ENCODE data around the gene ACSF3. TPM values are rescaled to one million over a fixed set of nuclear protein-coding genes. Genes with fewer than 3 reads are reported as not detected.

The ACSF3 gene
- total and polyA plus RNA-seq, 2 donors = 47.2 to 97.2 TPM

DNA sequence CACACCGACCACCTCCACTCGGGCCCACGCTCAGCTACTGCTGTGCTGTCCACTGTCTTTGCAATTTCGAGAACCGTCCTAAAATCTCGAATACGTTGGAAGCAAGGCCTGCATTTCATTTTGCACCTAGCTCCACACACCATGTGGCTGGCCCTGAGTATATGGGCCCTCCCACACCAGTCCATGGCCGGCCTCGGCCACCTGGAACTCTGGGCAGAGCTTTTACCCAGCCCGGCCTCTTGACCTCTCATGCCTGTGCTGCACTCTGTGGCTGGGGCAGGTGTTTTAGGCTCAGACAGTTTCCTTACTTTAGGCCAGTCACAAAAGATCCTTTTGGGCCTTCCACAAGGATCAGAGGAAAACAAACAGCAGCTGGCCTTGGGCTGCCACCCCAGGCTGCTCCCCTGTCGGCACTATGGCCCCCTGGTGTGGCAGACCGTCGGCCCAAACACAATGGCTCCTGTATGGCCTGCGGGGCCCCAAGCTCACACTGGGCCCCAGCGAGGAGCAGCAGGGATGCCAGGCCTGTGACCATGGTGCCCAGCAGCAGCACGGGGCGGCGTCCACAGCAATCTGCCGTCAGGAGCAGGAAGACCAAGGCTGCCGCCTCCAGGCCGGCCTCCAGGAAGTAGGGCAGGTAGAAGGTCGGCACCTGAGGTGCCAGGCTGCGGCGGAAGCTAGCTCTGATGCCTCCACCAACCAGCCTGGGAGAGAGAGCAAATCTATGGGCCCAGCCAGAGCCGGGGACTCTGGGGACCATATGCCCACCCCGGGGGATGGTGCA lies 104.2 kb downstream of the ACSF3 start:
- 96% methylated on average over 26 of the region's 26 CpGs for WGBS
- peaks cover 51 to 82% of the 10 kb centered on the region in 2 donors for H3K27me3 ChIP-seq (ENCODE audit: control insufficient read depth in 2 of 2, insufficient read depth in 1 of 2, low read length in 1 of 2)
- H3K36me3 ChIP-seq (ENCODE audit: control insufficient read depth in 2 of 2, insufficient read depth in 2 of 2, low read length in 1 of 2) = no peaks in the 10 kb centered on the region
- H3K4me1 ChIP-seq (ENCODE audit: control insufficient read depth in 2 of 2, insufficient read depth in 2 of 2, low read length in 2 of 2) = peaks cover 0 to 7% of the 10 kb centered on the region in 2 donors
- no peak overlapping the region for H3K4me3 ChIP-seq (ENCODE audit: low read length in 2 of 2)
- no peak overlapping the region for H3K27ac ChIP-seq (ENCODE audit: low read depth in 1 of 2, low read length in 1 of 2)
- peaks cover 0 to 4% of the 10 kb centered on the region in 2 donors for H3K9me3 ChIP-seq (ENCODE audit: control insufficient read depth in 2 of 2, insufficient read depth in 1 of 2, low read length in 1 of 2)
- no peak for DNase-seq (ENCODE audit: low read depth in 6 of 9, low spot score in 9 of 9)

DNA sequence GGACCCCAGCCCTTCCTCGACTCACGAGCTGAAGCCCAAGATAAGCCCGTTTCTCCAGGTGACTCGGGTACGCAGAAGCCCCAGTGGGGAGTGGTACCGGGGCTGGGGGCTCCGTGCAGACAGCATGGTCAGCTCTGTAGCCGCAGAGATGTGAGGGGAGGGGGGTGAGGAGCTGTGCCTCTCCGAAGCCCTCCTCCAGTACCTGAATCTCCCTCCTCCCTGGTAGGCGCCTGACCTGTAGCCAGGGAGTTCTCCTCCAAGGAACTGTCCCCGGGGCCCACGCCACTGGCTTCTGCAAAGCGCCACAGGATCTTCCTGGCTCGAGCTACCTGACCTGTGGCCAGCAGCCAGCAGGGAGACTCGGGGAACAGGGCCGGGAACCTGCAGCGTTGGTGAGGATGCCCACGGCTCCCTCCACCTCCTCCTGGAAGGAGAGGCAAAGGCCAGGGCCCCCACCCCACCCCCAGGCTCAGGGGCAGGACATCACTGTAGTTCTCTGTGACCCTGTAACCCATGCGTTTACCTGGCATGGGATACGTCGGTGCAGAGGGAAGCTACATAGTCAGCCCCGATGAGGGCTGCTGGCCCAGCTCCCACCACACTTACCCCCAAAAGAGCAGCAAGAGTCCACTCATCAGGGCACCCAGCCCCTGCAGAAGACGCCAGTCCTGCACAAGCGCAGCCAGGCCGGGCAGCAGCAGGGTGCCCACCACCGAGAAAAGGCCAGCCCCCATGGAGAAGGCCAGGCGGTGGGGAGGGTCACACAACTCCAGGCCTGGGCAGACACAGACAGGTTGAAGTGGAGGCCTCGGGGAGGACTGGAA lies 105.0 kb downstream of the ACSF3 start:
- peaks cover 52 to 85% of the 10 kb centered on the region in 2 donors for H3K27me3 ChIP-seq (ENCODE audit: control insufficient read depth in 2 of 2, insufficient read depth in 1 of 2, low read length in 1 of 2)
- peaks cover 0 to 7% of the 10 kb centered on the region in 2 donors for H3K4me1 ChIP-seq (ENCODE audit: control insufficient read depth in 2 of 2, insufficient read depth in 2 of 2, low read length in 2 of 2)
- no peak for DNase-seq (ENCODE audit: low read depth in 6 of 9, low spot score in 9 of 9)
- H3K4me3 ChIP-seq (ENCODE audit: low read length in 2 of 2) = no peak overlapping the region
- H3K9me3 ChIP-seq (ENCODE audit: control insufficient read depth in 2 of 2, insufficient read depth in 1 of 2, low read length in 1 of 2) = peaks cover 0 to 4% of the 10 kb centered on the region in 2 donors
- H3K27ac ChIP-seq (ENCODE audit: low read depth in 1 of 2, low read length in 1 of 2) = no peak overlapping the region
- 95% methylated on average over 28 of the region's 28 CpGs for WGBS
- no peaks in the 10 kb centered on the region for H3K36me3 ChIP-seq (ENCODE audit: control insufficient read depth in 2 of 2, insufficient read depth in 2 of 2, low read length in 1 of 2)

DNA sequence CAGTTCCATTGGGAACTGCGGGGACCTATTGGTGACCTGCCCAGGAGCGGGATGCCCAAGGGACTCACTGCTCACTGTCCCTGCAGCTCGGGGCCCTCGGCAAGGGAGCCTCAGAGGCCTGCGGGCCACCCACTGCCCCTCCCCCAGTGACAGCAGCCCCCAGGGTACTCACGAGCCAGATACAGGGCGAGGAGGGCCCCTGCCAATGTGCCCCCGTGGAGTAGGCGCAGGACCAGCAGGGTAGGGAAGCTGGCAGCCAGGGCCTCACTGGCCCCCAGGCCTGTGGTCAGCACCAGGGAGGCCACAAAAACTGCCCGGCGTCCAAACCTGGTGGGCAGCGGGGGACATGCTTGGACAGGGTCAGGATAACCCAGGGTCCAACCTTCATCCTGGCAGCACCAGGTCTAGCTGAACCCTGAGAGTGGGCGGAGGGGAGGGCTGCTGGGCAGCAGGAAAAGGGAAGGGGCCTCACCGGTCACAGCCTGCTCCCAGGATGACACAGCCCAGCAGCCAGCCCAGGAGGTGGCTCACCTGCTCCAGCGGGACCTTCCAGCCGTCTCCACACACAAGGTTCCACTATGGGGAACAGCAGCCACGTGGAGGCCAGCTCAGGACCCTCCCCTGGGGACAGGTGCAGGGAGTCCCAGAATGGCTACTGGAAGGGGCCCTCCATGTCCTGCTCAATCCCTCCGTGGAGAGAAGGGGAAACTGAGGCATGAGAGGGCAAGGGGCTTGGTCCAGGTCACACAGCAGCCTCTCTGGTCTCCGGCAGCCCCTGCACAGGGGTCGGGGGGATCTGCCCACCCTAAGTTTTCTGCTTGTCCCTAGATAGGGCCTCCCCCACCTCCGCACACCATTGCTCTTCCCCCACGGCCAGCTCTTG lies 105.8 kb downstream of the ACSF3 start:
- no peak overlapping the region for H3K4me3 ChIP-seq (ENCODE audit: low read length in 2 of 2)
- H3K9me3 ChIP-seq (ENCODE audit: control insufficient read depth in 2 of 2, insufficient read depth in 1 of 2, low read length in 1 of 2) = peaks cover 0 to 4% of the 10 kb centered on the region in 2 donors
- peaks cover 0 to 7% of the 10 kb centered on the region in 2 donors for H3K4me1 ChIP-seq (ENCODE audit: control insufficient read depth in 2 of 2, insufficient read depth in 2 of 2, low read length in 2 of 2)
- H3K36me3 ChIP-seq (ENCODE audit: control insufficient read depth in 2 of 2, insufficient read depth in 2 of 2, low read length in 1 of 2) = no peaks in the 10 kb centered on the region
- 93% methylated on average over 22 of the region's 22 CpGs for WGBS
- peaks cover 54 to 85% of the 10 kb centered on the region in 2 donors for H3K27me3 ChIP-seq (ENCODE audit: control insufficient read depth in 2 of 2, insufficient read depth in 1 of 2, low read length in 1 of 2)
- no peak overlapping the region for H3K27ac ChIP-seq (ENCODE audit: low read depth in 1 of 2, low read length in 1 of 2)
- no peak for DNase-seq (ENCODE audit: low read depth in 6 of 9, low spot score in 9 of 9)

DNA sequence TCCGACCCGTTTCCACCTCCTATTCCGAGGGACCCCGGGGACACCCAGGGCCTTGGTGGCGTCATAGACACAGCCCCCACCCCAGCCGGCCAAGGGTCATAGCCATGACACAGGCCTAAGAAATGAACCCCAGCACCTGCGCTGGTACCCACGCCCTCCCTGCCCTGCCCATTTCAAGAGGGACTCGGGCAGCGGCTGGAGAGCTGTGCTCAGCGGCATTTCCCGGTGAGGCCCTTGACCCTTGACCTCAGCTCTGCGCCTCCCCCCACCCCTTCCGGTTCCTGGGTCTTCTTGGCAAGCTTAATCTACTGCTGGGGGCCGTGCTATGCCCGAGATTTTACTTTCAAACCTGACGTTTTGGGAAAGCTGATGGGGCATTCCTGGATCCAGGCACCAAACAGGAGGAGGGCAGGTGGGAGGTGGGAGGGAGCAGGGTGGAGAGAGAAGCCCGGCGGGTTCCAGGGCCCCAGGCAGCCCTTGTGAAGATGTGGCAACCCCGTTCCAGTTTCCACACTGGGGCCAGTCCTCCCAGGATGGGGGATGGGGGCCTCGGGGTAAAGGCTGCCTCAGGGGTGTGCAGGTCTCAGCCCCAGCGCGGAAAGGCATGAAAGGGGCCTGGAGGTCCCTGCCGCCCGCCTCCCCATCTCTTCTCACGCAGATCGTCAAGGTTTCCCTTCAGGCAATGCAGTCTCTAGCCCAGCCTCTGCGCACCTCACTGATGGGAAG lies 106.6 kb downstream of the ACSF3 start, which contains the start of gene SLC22A31:
SLC22A31 (minus strand) TSS at position 414 of the 726 bp plus-strand sequence; CDS start at position 378, 36 bp downstream.
- DNase-seq (ENCODE audit: low read depth in 6 of 9, low spot score in 9 of 9) = no peak

DNA sequence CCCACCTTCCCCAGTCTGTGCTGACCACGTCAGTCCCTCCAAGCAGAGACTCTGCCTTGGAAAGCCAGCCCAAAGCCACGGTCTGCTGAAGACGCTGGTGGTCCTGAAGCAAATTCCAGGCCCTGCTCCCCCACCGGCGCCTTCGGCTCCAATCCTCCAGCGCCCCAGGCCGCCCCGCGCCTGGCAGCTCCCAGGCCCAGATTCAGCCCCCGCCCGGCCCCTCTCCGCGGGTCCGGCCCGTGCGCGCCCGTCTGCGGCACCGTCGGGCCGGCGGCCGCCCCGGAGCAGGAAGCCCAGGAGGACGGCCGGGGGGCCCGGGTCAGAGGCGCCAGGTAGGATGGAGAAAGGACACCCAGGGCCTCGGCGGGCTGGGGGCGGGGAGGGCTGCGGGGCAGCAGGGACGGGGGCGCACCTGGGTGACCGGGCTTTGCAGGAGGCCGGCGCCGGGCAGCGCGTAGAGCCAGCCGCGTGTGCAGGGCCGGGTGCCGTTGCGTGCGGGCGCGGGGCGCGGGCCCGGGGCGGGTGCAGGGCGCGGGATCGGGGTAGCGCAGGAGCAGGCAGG lies 107.3 kb downstream of the ACSF3 start:
- WGBS = 5% methylated on average over 58 of the region's 58 CpGs
- H3K27me3 ChIP-seq (ENCODE audit: control insufficient read depth in 2 of 2, insufficient read depth in 1 of 2, low read length in 1 of 2) = peaks cover 54 to 80% of the 10 kb centered on the region in 2 donors
- H3K36me3 ChIP-seq (ENCODE audit: control insufficient read depth in 2 of 2, insufficient read depth in 2 of 2, low read length in 1 of 2) = no peaks in the 10 kb centered on the region
- H3K4me1 ChIP-seq (ENCODE audit: control insufficient read depth in 2 of 2, insufficient read depth in 2 of 2, low read length in 2 of 2) = peaks cover 0 to 7% of the 10 kb centered on the region in 2 donors
- peak overlapping the region in 1 of 2 donors; percentile 31 for H3K4me3 ChIP-seq (ENCODE audit: low read length in 2 of 2)
- H3K27ac ChIP-seq (ENCODE audit: low read depth in 1 of 2, low read length in 1 of 2) = no peak overlapping the region
- no peak for DNase-seq (ENCODE audit: low read depth in 6 of 9, low spot score in 9 of 9)
- peaks cover 0 to 4% of the 10 kb centered on the region in 2 donors for H3K9me3 ChIP-seq (ENCODE audit: control insufficient read depth in 2 of 2, insufficient read depth in 1 of 2, low read length in 1 of 2)

More for the DNA sequence above, 106.6 kb downstream of the ACSF3 start, which contains the start of gene SLC22A31:
- Histone ChIP-seq H3K36me3 (ENCODE audit: control insufficient read depth in 2 of 2, insufficient read depth in 2 of 2, low read length in 1 of 2) (no peaks in the 10 kb centered on the region), H3K27me3 (ENCODE audit: control insufficient read depth in 2 of 2, insufficient read depth in 1 of 2, low read length in 1 of 2) (peaks cover 54 to 85% of the 10 kb centered on the region in 2 donors), H3K9me3 (ENCODE audit: control insufficient read depth in 2 of 2, insufficient read depth in 1 of 2, low read length in 1 of 2) (peaks cover 0 to 4% of the 10 kb centered on the region in 2 donors), H3K4me1 (ENCODE audit: control insufficient read depth in 2 of 2, insufficient read depth in 2 of 2, low read length in 2 of 2) (peaks cover 0 to 7% of the 10 kb centered on the region in 2 donors), H3K27ac (ENCODE audit: low read depth in 1 of 2, low read length in 1 of 2) (no peak within 1 kb of the TSS), H3K4me3 (ENCODE audit: low read length in 2 of 2) (peak within 1 kb of the TSS in 1 of 2 donors; percentile 31)
- 34% methylated on average over 28 of the region's 28 CpGs for WGBS

DNA sequence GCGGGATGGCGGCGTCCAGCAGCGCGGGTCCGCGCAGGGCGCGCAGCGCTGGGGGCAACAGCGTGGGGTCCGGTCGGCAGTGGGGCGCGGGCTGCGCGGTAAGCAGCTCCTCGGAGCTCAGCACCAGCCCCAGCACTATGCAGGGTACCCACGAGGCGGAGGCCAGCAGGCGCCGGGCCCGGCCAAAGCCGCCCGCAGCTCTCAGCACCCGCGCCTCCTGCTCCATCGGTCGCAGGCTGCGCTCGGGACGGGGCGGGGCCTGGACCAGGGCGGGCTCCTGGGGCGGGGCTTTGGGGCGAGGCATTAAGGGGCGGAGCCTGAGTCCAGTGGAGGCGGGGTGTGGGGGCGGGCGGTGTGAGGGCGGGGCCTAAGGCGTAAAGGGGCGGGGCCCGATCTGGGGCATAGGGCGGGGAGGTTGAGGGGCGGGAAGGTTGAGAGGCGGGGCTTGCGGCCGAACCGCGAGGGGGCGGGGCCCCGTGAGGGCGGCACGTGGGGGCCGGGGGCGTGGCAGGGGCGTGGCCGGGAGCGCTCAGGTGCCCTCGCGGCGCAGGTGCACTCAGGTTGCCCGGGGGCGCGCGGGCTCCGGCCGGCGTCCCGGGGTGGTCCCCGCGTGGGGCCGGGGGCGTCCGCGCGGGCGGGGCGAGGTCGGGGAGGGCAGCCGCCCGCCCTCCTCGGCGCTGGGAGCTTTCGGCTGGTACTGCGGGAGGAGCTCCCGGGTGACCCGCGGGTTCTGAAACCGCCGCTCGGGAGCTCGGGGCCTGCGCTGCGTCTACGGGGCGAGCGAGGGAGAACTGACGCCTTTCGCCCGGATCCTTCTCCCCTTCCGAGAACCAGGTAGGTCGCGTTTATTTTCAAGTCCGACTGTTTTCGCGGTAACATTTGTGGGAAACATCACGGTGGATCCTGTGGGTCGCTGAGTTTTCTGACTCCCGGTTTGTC lies 108.1 kb downstream of the ACSF3 start:
- peak overlapping the region in 1 of 2 donors; percentile 31 for H3K4me3 ChIP-seq (ENCODE audit: low read length in 2 of 2)
- peaks cover 0 to 7% of the 10 kb centered on the region in 2 donors for H3K4me1 ChIP-seq (ENCODE audit: control insufficient read depth in 2 of 2, insufficient read depth in 2 of 2, low read length in 2 of 2)
- H3K9me3 ChIP-seq (ENCODE audit: control insufficient read depth in 2 of 2, insufficient read depth in 1 of 2, low read length in 1 of 2) = peaks cover 0 to 4% of the 10 kb centered on the region in 2 donors
- H3K27ac ChIP-seq (ENCODE audit: low read depth in 1 of 2, low read length in 1 of 2) = no peak overlapping the region
- H3K36me3 ChIP-seq (ENCODE audit: control insufficient read depth in 2 of 2, insufficient read depth in 2 of 2, low read length in 1 of 2) = no peaks in the 10 kb centered on the region
- WGBS = 2% methylated on average over 111 of the region's 111 CpGs
- H3K27me3 ChIP-seq (ENCODE audit: control insufficient read depth in 2 of 2, insufficient read depth in 1 of 2, low read length in 1 of 2) = peaks cover 54 to 82% of the 10 kb centered on the region in 2 donors
- peak in 5 of 9 donors; percentile 23 to 61 (median 50) for DNase-seq (ENCODE audit: low read depth in 6 of 9, low spot score in 9 of 9)

DNA sequence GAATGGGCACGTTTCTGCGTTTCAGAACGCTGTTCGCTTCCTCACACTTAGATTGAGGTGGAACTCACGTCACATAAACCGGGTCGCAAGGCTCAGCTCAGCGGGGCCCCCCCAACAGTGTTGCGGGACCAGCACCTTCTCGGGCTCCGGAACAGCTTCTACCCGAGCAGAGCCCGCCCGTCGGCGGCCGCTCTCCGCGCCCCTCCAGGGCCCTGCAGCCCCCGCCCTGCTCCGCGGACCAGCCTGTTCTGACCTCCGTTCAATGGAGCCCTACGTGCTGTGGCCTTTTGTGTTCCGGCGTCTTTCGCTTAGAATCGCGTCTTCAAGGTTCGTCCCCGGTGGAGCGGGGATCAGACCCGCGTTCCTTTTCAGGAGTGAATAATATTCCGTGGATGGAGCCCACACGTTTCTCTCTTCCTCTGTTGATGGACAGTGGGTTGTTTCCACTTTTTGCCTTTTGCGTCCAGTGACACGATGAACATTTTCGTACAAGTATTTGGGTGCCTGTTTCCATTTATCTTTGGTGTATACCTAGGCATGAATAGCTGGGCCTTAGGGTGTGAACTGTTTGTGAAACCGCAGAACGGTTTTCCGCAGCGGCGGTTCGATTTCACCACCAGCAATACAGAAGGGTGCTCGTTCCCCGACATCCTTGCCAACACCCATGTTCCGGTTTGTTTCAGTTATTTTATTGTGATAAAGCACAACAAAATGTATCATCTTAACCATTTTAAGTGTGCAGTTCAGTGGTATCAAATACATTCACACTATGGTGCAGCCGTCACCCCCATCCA lies 109.0 kb downstream of the ACSF3 start:
- Histone ChIP-seq H3K36me3 (ENCODE audit: control insufficient read depth in 2 of 2, insufficient read depth in 2 of 2, low read length in 1 of 2) (no peaks in the 10 kb centered on the region), H3K9me3 (ENCODE audit: control insufficient read depth in 2 of 2, insufficient read depth in 1 of 2, low read length in 1 of 2) (peaks cover 0 to 4% of the 10 kb centered on the region in 2 donors), H3K4me1 (ENCODE audit: control insufficient read depth in 2 of 2, insufficient read depth in 2 of 2, low read length in 2 of 2) (peaks cover 0 to 7% of the 10 kb centered on the region in 2 donors), H3K27me3 (ENCODE audit: control insufficient read depth in 2 of 2, insufficient read depth in 1 of 2, low read length in 1 of 2) (peaks cover 54 to 82% of the 10 kb centered on the region in 2 donors), H3K27ac (ENCODE audit: low read depth in 1 of 2, low read length in 1 of 2) (no peak overlapping the region), H3K4me3 (ENCODE audit: low read length in 2 of 2) (no peak overlapping the region)
- WGBS = 54% methylated on average over 49 of the region's 49 CpGs
- DNase-seq (ENCODE audit: low read depth in 6 of 9, low spot score in 9 of 9) = no peak

Measured in thymus (tissue), 11 donors.